HepG2 (cell line): ENCODE data around the gene ARL6.
A peak's percentile ranks its signal among the peaks of the same experiment; 100 is the strongest.

Experiments
- CENPT ChIP-seq: sonication (generic); formaldehyde crosslinking; IDR thresholded peaks from 2 replicates; pipeline ENCODE4 v1.8.0; 2022; ENCODE audit warnings: low read depth, mild to moderate bottlenecking, moderate library complexity, missing genetic modification reagents
- CTCF ChIP-seq: sonication (generic); formaldehyde crosslinking; IDR thresholded peaks from 2 replicates; pipeline ENCODE4 v1.5.0; 2020; ENCODE audit warnings: mild to moderate bottlenecking, missing genetic modification reagents, moderate library complexity
- ETV6 ChIP-seq: sonication (generic); formaldehyde crosslinking; conservative IDR thresholded peaks from 2 replicates; pipeline ENCODE4 v1.4.0; 2020; ENCODE audit warnings: missing genetic modification reagents
- MAZ ChIP-seq, 2 experiments: sonication (generic) in 1 of 2; formaldehyde crosslinking in 1 of 2; IDR thresholded peaks; 2 replicates each; pipeline versions ENCODE4 v1.5.0 to v1.6.1; 2012 to 2020; ENCODE audit warnings: low read depth in 2 of 2, mild to moderate bottlenecking in 2 of 2, borderline replicate concordance in 1 of 2, improper control_type of control experiment in 1 of 2, low read length in 1 of 2, missing genetic modification reagents in 1 of 2, moderate library complexity in 1 of 2
- THRA ChIP-seq: sonication (generic); formaldehyde crosslinking; IDR thresholded peaks from 2 replicates; pipeline ENCODE4 v1.4.0; 2020; ENCODE audit warnings: missing genetic modification reagents, borderline replicate concordance
- ZEB1 ChIP-seq: IDR thresholded peaks from 2 replicates; pipeline ENCODE4 v1.6.1; 2012; ENCODE audit warnings: mild to moderate bottlenecking, low read depth, inconsistent platforms; ENCODE audit not compliant: insufficient replicate concordance
- ZFP36 ChIP-seq: fragments of 150-350 bp; IDR thresholded peaks from 2 replicates; pipeline ENCODE4 v1.6.1; 2018; ENCODE audit warnings: borderline replicate concordance, low read length, low read depth; ENCODE audit not compliant: partially characterized antibody
- ZNF234 ChIP-seq: sonication (generic); formaldehyde crosslinking; conservative IDR thresholded peaks from 2 replicates; pipeline ENCODE4 v1.5.1; 2020; ENCODE audit warnings: mild to moderate bottlenecking, missing genetic modification reagents

- peak; percentile 25 for TF ChIP-seq CTCF (CRISPR knock-in tag)
- no peak for TF ChIP-seq THRA
- TF ChIP-seq CENPT (CRISPR knock-in tag), result no peak
- TF ChIP-seq ZEB1, result no peak
- TF ChIP-seq MAZ (IDR thresholded peaks at IDR 0.05; ENCODE audit: borderline replicate concordance, low read depth, low read length), result no peak
- TF ChIP-seq MAZ (CRISPR knock-in tag; IDR thresholded peaks at IDR 0.05; ENCODE audit: low read depth), result no peak
- TF ChIP-seq ZFP36, result no peak
- TF ChIP-seq ZNF234 (CRISPR knock-in tag), result no peak
- TF ChIP-seq ETV6 (CRISPR knock-in tag), result 0 out of 2 replicates have a peak, but pooled peaks have one; percentile 25
Measured at GRCh38 chr3:97764407-97765238, at the start of gene ARL6.
